Measurements from ENCODE around the gene KLHL10.
A peak's percentile ranks its signal among the peaks of the same experiment; 100 is the strongest.
"Not testable (repeated sequence)": the region's sequence is repeated elsewhere in the genome, so short reads cannot be mapped to it uniquely, and the experiment has no call there.

The KLHL10 gene

DNA sequence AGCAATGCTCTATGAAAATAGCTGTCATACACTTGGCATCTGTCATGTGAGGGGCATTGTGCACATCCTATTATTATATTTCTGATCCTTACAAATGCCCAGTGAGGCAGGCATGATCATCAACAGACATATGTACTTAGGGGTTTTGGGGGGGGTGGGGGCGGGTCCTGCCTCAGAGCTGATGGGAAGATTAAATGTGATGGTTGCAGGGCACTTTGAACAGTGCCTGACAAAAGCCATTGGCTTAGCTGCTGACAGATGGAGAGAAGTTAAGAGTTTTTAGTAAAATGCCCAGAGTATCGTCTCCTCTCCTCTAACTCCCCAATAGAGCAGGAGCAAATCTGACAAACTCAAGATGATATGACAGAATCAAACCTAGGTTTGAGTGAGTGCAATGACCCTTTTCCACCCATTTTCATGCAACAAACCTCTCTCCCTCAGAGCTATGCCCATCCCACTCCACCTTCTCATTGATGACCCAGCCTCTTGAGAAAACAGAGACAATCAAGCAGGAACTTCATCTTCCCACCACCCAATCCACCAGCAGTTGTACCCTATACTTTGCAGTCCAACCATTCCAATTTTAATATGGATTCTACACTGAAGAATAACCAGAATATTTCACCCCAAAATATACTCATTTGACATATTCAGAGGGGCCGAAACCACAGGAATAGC, 22.8 kb downstream of the KLHL10 start:
- no peak for DNase-seq

- no peak for DNase-seq
Observed at GRCh38 chr17:41863074-41863848, 25.6 kb downstream of the KLHL10 start.

DNA sequence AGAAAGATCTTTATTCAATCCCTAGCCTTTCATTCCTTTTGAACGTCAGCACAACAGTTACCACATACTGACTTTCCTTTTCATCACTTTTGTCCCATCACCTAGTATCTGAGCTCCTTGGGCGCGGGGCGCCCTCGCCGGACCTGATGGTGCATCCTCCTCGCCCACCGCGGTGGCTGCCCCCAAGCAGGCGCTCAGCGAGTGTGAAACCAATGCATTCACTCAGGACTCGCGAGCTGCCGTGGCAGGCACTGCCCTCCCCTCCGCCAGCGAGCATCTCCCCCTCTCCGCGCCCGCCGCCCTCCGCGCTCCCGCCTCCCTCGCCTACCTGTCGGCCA, 26.8 kb downstream of the KLHL10 start:
- no peak for DNase-seq

DNA sequence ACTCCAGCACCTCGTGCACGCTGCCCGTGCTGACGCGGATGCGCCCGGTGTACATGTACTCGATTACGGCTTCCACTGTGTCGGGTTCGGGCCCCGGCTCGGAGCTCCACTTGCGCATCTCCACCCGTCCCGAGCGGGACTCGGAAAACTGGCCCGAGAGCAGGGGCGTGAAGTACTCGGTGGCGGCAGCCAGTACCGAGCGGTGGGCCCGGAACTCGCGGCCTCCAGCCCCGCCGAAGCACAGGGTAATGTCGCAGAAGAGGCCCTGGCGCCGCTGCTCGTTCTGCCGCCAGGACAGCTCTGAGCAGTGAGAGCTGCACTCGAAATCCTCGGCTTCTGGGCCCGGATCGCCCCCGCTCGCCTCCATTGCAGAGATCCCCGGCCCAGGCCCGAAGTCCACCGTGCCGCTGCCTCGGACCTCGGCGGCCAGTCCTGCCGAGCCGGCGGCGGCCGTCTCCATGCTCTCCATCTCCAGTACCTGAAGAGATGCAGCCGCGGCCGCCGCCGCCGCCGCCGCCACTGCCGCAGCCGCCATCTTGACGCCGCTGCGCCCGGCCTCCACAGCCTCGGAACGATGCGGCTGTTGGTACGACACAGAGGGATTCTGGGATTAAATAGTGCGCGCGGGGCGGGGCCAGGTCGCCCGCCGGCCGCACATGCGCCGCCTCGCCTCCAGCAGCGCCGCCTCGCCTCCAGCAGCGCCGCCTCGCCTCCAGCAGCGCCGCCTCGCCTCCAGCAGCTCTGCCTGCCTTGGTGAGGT, 27.4 kb downstream of the KLHL10 start, which contains the start of gene KLHL11:
TSS of gene KLHL11 (minus strand) at position 588 of the 760 bp plus-strand sequence. CDS start at position 535, 53 bp downstream.
- DNase-seq = peak; percentile 90

DNA sequence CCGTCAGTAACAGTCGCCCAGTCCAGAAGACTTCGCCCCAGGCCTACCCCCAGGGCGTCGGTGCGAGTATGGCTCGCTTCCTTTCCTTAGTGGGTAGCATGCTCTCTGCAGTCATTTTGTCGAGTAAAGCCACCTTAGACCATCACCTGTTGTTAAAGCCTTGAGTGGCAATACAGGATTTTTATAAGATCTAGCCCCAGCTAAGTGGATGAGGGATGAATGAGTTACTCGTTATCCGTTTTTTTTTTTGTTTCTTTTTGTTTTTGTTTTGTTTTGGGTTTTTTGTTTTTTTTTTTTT, 27.9 kb downstream of the KLHL10 start:
- DNase-seq = no peak

DNA sequence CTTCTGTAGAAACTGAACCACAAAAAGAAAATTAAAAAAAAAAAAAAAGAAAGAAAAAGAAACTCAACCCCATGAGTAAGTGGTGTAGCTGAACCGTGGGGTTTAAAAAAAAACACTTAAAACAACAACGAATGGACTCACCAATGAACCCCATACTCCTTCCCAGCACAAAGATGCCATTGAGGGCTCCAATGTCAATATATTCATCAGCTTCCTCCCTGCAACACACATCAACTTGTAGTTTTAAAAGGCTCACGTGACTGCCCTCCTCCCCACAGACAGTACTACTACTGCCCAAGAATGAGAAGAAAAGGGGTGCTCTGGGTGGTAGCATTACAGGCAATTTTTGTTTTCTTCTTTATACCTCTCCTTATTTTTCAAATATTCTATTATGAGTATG, 30.9 kb downstream of the KLHL10 start:
- DNase-seq = no peak

- no peak for DNase-seq
Observed at GRCh38 chr17:41869426-41869825, 31.8 kb downstream of the KLHL10 start.

DNA sequence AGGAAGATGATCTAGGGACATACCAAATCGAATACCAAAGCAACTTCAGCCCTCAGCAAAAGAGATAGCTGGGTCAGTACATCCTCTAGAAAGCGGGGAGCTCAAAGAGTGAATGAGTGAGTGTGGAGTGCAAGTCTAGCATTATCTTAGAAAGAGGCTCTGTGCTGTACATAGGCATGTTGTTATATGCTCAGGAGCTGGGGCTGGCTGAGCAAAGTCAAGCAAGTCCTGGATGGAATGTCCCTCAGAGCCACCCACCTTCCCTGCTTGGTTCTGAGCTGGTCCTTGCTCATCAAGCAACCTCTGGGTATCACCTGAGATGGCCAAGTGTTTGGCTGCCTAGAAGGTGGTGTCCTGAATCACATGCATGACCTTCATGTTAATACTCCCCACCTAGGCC, 32.5 kb downstream of the KLHL10 start:
- DNase-seq = no peak

- DNase-seq = no peak
Observed at GRCh38 chr17:41870627-41871026, 33.0 kb downstream of the KLHL10 start.

DNA sequence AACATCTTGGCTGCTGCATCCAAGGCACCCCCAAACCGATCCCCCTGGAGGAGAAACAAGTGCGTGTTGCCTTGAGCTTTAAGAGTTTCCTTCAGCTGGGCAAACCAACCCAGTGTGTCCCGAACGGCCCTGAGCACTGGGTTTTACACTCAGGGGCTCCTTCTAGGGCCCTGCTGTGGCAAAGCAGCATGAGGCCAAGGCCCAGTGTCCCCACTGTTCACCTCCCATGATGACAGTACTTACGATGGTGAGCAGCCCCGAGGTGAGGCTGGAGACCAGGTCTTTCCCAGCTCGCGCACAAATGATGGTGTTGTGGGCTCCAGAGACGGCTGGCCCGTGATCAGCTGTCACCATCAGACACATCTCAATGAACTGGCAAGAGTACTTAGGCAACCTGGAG, 34.2 kb downstream of the KLHL10 start:
- DNase-seq = no peak

- DNase-seq = no peak
Observed at GRCh38 chr17:41873559-41874292, 36.1 kb downstream of the KLHL10 start.

- DNase-seq = not testable (repeated sequence)
Observed at GRCh38 chr17:41874293-41874670, 36.7 kb downstream of the KLHL10 start.

DNA sequence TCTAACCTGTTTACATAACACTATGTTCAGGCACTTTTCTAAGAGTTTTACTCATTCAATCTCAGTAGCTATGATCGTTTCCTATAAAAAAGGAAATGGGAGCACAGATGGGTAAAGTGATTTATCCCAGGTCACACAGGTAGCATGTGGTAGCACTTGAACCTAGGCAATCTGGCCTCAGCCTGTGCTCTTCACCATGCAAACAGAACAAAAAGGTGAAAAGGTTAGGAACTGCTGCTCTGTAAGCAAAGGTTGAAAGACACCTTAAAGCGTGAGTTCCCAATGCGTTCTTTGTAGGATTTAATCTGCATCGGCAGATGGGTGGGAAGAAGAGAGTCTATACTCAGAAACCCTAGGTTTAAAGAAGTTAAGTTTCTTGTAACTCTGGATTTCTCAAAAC, 42.5 kb downstream of the KLHL10 start:
- DNase-seq = no peak

DNA sequence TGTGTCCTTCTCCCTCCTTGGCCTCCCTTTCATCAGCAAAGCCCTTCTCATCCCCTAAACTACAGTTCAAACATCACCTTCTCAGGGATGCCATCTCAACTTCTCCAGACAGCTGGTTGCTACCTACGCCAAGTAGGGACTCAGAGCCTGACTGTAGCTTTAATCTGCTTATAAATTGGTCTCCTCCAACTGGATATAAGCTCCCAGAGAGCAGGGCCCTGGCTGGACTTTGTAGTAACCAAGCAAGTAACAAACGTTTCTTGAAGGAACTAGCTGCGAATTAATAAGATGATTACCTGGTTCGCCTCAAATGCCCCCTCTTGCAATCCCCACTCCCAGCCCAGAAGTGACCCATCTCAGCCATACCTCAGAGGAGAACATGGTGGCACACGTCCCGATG, 45.1 kb downstream of the KLHL10 start:
- DNase-seq = no peak

DNA sequence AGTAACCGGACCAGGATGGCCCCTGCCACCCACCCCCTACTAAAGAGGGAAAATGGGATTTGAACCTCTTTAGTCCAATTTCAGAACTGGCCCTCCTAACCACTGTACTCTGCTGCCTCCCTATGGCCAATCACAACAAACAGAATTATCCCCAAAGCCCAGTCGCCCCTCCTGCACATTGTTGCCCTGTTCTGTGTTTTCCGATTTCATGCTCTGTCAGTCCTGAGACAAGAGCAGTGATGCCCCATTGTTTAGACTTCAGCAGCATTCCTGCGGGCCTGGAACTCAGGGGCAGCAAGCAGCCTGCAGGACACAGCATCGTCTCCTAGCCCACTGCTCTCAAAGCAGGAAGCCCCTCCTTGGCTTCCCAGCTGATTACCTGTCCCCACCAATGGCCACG, 48.1 kb downstream of the KLHL10 start:
- DNase-seq = peak; percentile 21

DNA sequence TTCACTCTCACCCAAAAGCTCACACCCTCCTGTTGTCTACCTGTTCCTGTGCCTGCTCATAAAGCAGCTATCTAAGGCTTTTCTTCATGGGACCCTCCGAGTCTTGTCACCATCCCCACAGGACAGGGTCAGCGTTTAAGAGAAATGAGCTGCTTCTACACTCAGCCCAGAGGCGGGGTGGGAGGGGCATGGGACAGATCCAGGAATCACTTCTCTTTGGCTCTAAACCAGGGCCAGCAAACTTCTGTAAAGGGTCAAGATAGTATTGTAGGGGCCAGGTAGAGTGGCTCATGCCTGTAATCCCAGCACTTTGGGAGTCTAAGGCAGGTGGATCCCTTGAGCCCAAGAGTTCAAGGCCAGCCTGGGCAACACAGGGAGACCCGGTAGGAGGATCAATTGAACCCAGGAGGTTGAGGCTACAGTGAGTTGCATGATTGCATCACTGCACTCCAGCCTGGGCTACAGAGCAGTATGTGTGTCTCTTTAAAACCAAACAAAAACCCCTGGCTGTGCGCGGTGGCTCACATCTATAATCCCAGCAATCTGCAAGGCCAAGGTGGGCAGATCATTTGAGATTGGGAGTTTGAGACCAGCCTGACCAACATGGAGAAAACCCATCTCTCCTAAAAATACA, 50.8 kb downstream of the KLHL10 start:
- DNase-seq = no peak

- DNase-seq = no peak
Observed at GRCh38 chr17:41891135-41892020, 53.8 kb downstream of the KLHL10 start.

DNA sequence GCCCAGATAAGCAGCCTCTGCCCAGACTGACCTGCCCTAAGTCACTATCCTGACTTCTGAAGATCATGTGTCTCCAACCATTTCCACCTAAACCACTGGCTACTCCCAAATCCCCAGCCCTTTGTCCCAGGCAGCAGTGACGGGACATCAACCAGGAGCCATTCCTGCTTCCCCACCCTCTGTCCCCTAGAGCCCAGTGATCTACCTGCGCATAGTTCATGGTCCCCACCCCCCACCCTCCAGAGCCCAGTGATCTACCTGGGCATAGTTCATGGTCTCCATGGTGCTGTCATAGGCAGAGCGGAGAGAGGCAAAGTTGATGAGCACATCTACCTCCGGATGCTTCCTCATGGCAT, 54.4 kb downstream of the KLHL10 start:
- no peak for DNase-seq

DNA sequence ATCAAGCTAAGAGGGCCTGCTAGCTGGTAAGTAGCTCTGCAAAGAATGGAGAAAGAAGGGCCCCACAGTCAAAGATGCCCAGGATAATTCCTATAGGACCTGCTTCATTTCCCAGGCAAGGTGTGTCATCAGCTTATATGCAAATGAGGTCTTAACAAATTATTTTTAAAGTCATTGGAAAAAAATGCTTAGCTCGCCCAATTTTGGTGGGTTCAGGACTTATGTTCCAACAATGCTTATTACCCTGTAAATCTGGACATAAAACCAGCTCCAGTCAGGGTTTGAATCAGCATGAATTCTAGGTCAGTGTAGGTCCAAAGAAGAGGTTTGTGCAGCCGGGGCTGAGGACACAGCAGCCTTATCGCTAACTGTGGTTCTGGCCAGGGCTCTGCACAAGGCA, 55.8 kb downstream of the KLHL10 start:
- no peak for DNase-seq

DNA sequence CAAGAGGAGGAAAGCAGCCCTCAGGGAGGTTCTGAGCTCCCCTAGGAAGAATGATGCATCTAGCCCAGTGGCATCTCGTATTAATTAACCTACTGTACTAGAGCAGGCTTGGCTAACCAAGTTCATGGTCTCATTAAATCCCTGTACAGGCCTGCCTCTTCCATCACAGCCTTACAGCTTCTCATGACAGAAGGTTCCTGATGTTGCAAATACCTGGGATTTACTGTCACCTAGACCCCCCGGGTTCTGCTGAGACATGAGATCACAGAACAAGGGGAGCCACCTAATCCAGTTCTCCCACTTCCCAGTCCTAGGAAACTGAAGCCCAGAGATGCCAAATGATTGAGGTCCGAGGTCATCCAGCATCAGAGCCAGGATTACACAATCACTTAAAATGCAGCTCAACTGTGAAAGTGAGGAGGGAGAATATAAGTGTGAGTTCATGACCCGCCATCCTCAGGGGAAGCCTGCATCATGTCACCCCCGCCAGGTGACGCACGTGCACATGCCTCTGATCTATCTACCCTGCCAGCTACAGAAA, 57.2 kb downstream of the KLHL10 start:
- DNase-seq = no peak

- DNase-seq = no peak
Observed at GRCh38 chr17:41895617-41896016, 58.0 kb downstream of the KLHL10 start.

- DNase-seq = no peak
Observed at GRCh38 chr17:41896726-41897125, 59.1 kb downstream of the KLHL10 start.

Data from hematopoietic multipotent progenitor cell treated with erythropoietin and hydrocortisone succinate and interleukin-3 and kit ligand, for 8 days (in vitro differentiated cells).